Measurements from ENCODE around the gene DOCK4. TPM values are rescaled to one million over a fixed set of nuclear protein-coding genes. Genes with fewer than 3 reads are reported as not detected.

The DOCK4 gene
- total RNA-seq, 1 experiment from 2014 or later, result 4.9 TPM

GRCh38 chr7:111833466-111833865 is 372.7 kb downstream of the DOCK4 start:
- Histone ChIP-seq H3K4me1 (ENCODE audit: insufficient read depth, low read length) (no peaks in the 10 kb centered on the region), H3K27ac (ENCODE audit: insufficient read length, low read depth, low read length) (no peak overlapping the region), H3K4me2 (ENCODE audit: insufficient read depth, insufficient read length, low read length) (no peak overlapping the region), H3K56ac (ENCODE audit: insufficient read length, low read depth, low read length) (no peak overlapping the region), H4K20me1 (ENCODE audit: control insufficient read depth, insufficient read depth, insufficient read length) (no peaks in the 10 kb centered on the region), H3K14ac (ENCODE audit: insufficient read depth, low read length) (no peak overlapping the region), H3K23ac (ENCODE audit: insufficient read length, low read depth, low read length) (no peak overlapping the region), H2BK12ac (ENCODE audit: insufficient read length, low read depth, low read length) (no peak overlapping the region), H2BK15ac (ENCODE audit: low read depth, low read length) (no peak overlapping the region), H4K5ac (ENCODE audit: insufficient read length, low read depth, low read length) (no peak overlapping the region), H3K79me1 (ENCODE audit: insufficient read depth, low read depth, low read length, poor library complexity, severe bottlenecking) (no peaks in the 10 kb centered on the region), H3K18ac (ENCODE audit: insufficient read length, low read depth, low read length) (no peak overlapping the region), H4K91ac (ENCODE audit: insufficient read length, low read depth, low read length) (no peak overlapping the region), H3T11ph (ENCODE audit: low read length) (no peak overlapping the region), H2BK5ac (ENCODE audit: insufficient read length, low read length) (no peak overlapping the region), H2AFZ (ENCODE audit: low read length) (no peak overlapping the region), H3K4ac (ENCODE audit: low read depth, low read length) (no peak overlapping the region), H3K9me3 (ENCODE audit: control insufficient read depth, low read depth, low read length) (no peaks in the 10 kb centered on the region), H3K9ac (ENCODE audit: extremely low read depth, insufficient read length, low read length) (no peak overlapping the region), H3K27me3 (ENCODE audit: insufficient read depth, low read length) (no peaks in the 10 kb centered on the region), H2BK120ac (ENCODE audit: low read depth, low read length, poor library complexity, severe bottlenecking) (no peak overlapping the region), H3K23me2 (ENCODE audit: insufficient read length, low read depth, low read length, poor library complexity, severe bottlenecking) (no peaks in the 10 kb centered on the region), H2AK5ac (ENCODE audit: insufficient read length, low read length) (no peak overlapping the region), H3K79me2 (ENCODE audit: insufficient read depth, low read length) (no peaks in the 10 kb centered on the region), H4K8ac (replicated peaks; ENCODE audit: insufficient read length, low read depth, low read length) (no peak overlapping the region), H2BK20ac (ENCODE audit: low read depth, low read length, poor library complexity, severe bottlenecking) (no peak overlapping the region)
- no peak for DNase-seq
- peaks cover 0 to 12% (median 10%) of the 10 kb centered on the region in 3 experiments; a peak in 4 of 7 replicates for H3K36me3 Mint-ChIP-seq (ENCODE audit: insufficient read depth in 1 of 3, low read depth in 3 of 3)
- H3K4me1 Mint-ChIP-seq, result peaks cover 0 to 4% of the 10 kb centered on the region in 2 experiments; a peak in 2 of 4 replicates
- no peaks in the 10 kb centered on the region for H3K27me3 Mint-ChIP-seq (ENCODE audit: low read depth)
- no peak overlapping the region for H3K4me3 Mint-ChIP-seq
- peaks cover 6 to 7% of the 10 kb centered on the region in 2 experiments; a peak in 4 of 5 replicates for H3K9me3 Mint-ChIP-seq
- no peak for TF ChIP-seq CTCF (conservative IDR thresholded peaks at IDR 0.05)
- H3K27ac Mint-ChIP-seq, result no peak overlapping the region
